DOHH2 (cell line): Measurements from ENCODE around the gene AMIGO3.

Experiments used
- EZH2phosphoT487 ChIP-seq: fragments of 200-600 bp; sonication (generic); IDR thresholded peaks from 2 replicates; pipeline ENCODE4 v1.6.1; 2017; ENCODE audit warnings: borderline replicate concordance, mild to moderate bottlenecking, antibody characterized with exemption, low read length, moderate library complexity, mixed read lengths
- TF ChIP-seq, protein P1 (sequence below): fragments of 200-600 bp; sonication (generic); IDR thresholded peaks from one replicate; pipeline ENCODE4 v1.5.1; 2014; ENCODE audit warnings: antibody characterized with exemption, mild to moderate bottlenecking, low read depth, low read length; ENCODE audit not compliant: poor library complexity, severe bottlenecking

- TF ChIP-seq, protein P1, sequence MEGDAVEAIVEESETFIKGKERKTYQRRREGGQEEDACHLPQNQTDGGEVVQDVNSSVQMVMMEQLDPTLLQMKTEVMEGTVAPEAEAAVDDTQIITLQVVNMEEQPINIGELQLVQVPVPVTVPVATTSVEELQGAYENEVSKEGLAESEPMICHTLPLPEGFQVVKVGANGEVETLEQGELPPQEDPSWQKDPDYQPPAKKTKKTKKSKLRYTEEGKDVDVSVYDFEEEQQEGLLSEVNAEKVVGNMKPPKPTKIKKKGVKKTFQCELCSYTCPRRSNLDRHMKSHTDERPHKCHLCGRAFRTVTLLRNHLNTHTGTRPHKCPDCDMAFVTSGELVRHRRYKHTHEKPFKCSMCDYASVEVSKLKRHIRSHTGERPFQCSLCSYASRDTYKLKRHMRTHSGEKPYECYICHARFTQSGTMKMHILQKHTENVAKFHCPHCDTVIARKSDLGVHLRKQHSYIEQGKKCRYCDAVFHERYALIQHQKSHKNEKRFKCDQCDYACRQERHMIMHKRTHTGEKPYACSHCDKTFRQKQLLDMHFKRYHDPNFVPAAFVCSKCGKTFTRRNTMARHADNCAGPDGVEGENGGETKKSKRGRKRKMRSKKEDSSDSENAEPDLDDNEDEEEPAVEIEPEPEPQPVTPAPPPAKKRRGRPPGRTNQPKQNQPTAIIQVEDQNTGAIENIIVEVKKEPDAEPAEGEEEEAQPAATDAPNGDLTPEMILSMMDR = no peak
- no peak for TF ChIP-seq EZH2phosphoT487
Observed at GRCh38 chr3:49675912-49676311, 43.6 kb downstream of the AMIGO3 start.
